Neural progenitor cell (in vitro differentiated cells): ENCODE measurements around the gene HTD2. TPM values are rescaled to one million over a fixed set of nuclear protein-coding genes. Genes with fewer than 3 reads are reported as not detected.

Experiments
- DNase-seq: peaks from one replicate; pipeline ENCODE4 v3.0.0-alpha.2; 2016; ENCODE audit warnings: low spot score
- H2AFZ ChIP-seq: fragments of 200-600 bp; sonication (generic); replicated peaks from 2 replicates; pipeline ENCODE4 v1.6.1; 2016; ENCODE audit warnings: antibody characterized with exemption
- H3F3A ChIP-seq: fragments of 200-600 bp; sonication (generic); 2 replicates; pipeline ENCODE4 v1.6.1; 2016; ENCODE audit warnings: antibody characterized with exemption, low read depth
- H3K27ac ChIP-seq: fragments of 200-600 bp; sonication (generic); 2 replicates; pipeline ENCODE4 v1.5.1; 2016; ENCODE audit warnings: mild to moderate bottlenecking
- H3K27me3 ChIP-seq: fragments of 200-600 bp; sonication (generic); 2 replicates; pipeline ENCODE4 v1.6.1; 2016; ENCODE audit warnings: mild to moderate bottlenecking, moderate library complexity
- H3K36me3 ChIP-seq: fragments of 200-600 bp; sonication (generic); 2 replicates; pipeline ENCODE4 v1.5.1; 2016
- H3K4me1 ChIP-seq: fragments of 200-600 bp; sonication (generic); 2 replicates; pipeline ENCODE4 v1.6.1; 2016; ENCODE audit warnings: mixed run types
- H3K4me2 ChIP-seq: fragments of 200-600 bp; sonication (generic); 2 replicates; pipeline ENCODE4 v1.6.1; 2016
- H3K4me3 ChIP-seq: fragments of 200-600 bp; sonication (generic); 2 replicates; pipeline ENCODE4 v1.5.1; 2016
- H3K79me2 ChIP-seq: fragments of 200-600 bp; sonication (generic); 2 replicates; pipeline ENCODE4 v1.6.1; 2016; ENCODE audit warnings: low read depth
- H3K9ac ChIP-seq: fragments of 200-600 bp; sonication (generic); 2 replicates; pipeline ENCODE4 v1.6.1; 2016
- H3K9me3 ChIP-seq: fragments of 200-600 bp; sonication (generic); 2 replicates; pipeline ENCODE4 v1.5.1; 2016; ENCODE audit warnings: low read depth
- H4K20me1 ChIP-seq: fragments of 200-600 bp; sonication (generic); 2 replicates; pipeline ENCODE4 v1.6.1; 2016; ENCODE audit warnings: low read depth
- H3K27ac Mint-ChIP-seq: 3 replicates; pipeline ENCODE4 v1.8.0; 2021; ENCODE audit warnings: mixed read lengths
- H3K27me3 Mint-ChIP-seq: 2 replicates; pipeline ENCODE4 v1.8.0; 2022; ENCODE audit warnings: low read depth, mild to moderate bottlenecking, inconsistent platforms, moderate library complexity, mixed read lengths; ENCODE audit not compliant: insufficient read depth
- H3K36me3 Mint-ChIP-seq: 3 replicates; pipeline ENCODE4 v1.8.0; 2021; ENCODE audit warnings: mixed read lengths
- H3K4me1 Mint-ChIP-seq: 3 replicates; pipeline ENCODE4 v1.8.0; 2021; ENCODE audit warnings: mixed read lengths
- H3K4me3 Mint-ChIP-seq: 3 replicates; pipeline ENCODE4 v1.8.0; 2021; ENCODE audit warnings: mild to moderate bottlenecking, moderate library complexity, mixed read lengths
- H3K9me3 Mint-ChIP-seq: 3 replicates; pipeline ENCODE4 v1.8.0; 2020; ENCODE audit warnings: mixed read lengths
- CTCF ChIP-seq: fragments of 200-600 bp; sonication (generic); IDR thresholded peaks from 2 replicates; pipeline ENCODE4 v1.5.1; 2017; ENCODE audit warnings: antibody characterized with exemption, mild to moderate bottlenecking
- EZH2 ChIP-seq: fragments of 200-600 bp; sonication (generic); IDR thresholded peaks from 2 replicates; pipeline ENCODE4 v1.6.1; 2017; ENCODE audit warnings: antibody characterized with exemption, mild to moderate bottlenecking, moderate library complexity
- EZH2phosphoT487 ChIP-seq: fragments of 200-600 bp; sonication (generic); IDR thresholded peaks from 2 replicates; pipeline ENCODE4 v1.6.1; 2017; ENCODE audit warnings: antibody characterized with exemption
- total RNA-seq: library from RNA; depleted of rRNA; stranded (reverse); fragments of >200 nt; gene quantifications from 2 replicates; pipeline ENCODE4 v1.2.3, GENCODE V29; 2015; ENCODE audit warnings: low replicate concordance

The HTD2 gene
- total RNA-seq, 1 donor from 2014 or later = 29.5 TPM

GRCh38 chr3:58346368-58346767 is 40.0 kb downstream of the HTD2 start:
- no peak overlapping the region for H2AFZ ChIP-seq
- H3K79me2 ChIP-seq = no peaks in the 10 kb centered on the region
- no peak for TF ChIP-seq EZH2
- no peak for TF ChIP-seq EZH2phosphoT487
- TF ChIP-seq CTCF = no peak
- no peak overlapping the region for H3K27ac ChIP-seq
- no peak overlapping the region for H3K4me2 ChIP-seq
- no peak overlapping the region for H3K4me3 ChIP-seq
- Mint-ChIP-seq H3K4me1 (no peaks in the 10 kb centered on the region), H3K27ac (no peak overlapping the region), H3K36me3 (no peaks in the 10 kb centered on the region), H3K9me3 (no peaks in the 10 kb centered on the region), H3K4me3 (no peak overlapping the region), H3K27me3 (no peaks in the 10 kb centered on the region)
- no peaks in the 10 kb centered on the region for H3K36me3 ChIP-seq
- no peak overlapping the region for H3K9ac ChIP-seq
- no peaks in the 10 kb centered on the region for H4K20me1 ChIP-seq
- no peaks in the 10 kb centered on the region for H3K4me1 ChIP-seq
- no peaks in the 10 kb centered on the region for H3K9me3 ChIP-seq
- no peaks in the 10 kb centered on the region for H3F3A ChIP-seq
- H3K27me3 ChIP-seq = no peaks in the 10 kb centered on the region
- DNase-seq = no peak

- Histone ChIP-seq H3K27ac (no peak overlapping the region), H3K4me3 (no peak overlapping the region), H4K20me1 (no peaks in the 10 kb centered on the region), H3K4me1 (no peaks in the 10 kb centered on the region), H3K4me2 (no peak overlapping the region), H3K79me2 (no peaks in the 10 kb centered on the region), H3F3A (no peaks in the 10 kb centered on the region), H3K27me3 (no peaks in the 10 kb centered on the region), H3K9ac (no peak overlapping the region), H3K36me3 (no peaks in the 10 kb centered on the region), H3K9me3 (no peaks in the 10 kb centered on the region), H2AFZ (no peak overlapping the region)
- Mint-ChIP-seq H3K27ac (no peak overlapping the region), H3K4me1 (peaks cover 9% of the 10 kb centered on the region), H3K4me3 (no peak overlapping the region), H3K36me3 (peaks cover 2% of the 10 kb centered on the region), H3K9me3 (no peaks in the 10 kb centered on the region), H3K27me3 (no peaks in the 10 kb centered on the region)
- no peak for TF ChIP-seq EZH2
- no peak for TF ChIP-seq EZH2phosphoT487
- no peak for TF ChIP-seq CTCF
- no peak for DNase-seq
These were observed 41.7 kb downstream of the HTD2 start for GRCh38 chr3:58347984-58348383.

- no peaks in the 10 kb centered on the region for H3K4me1 ChIP-seq
- peaks cover 9% of the 10 kb centered on the region for H3K4me1 Mint-ChIP-seq
- no peak overlapping the region for H3K9ac ChIP-seq
- H3K9me3 Mint-ChIP-seq = no peaks in the 10 kb centered on the region
- no peak overlapping the region for H3K4me3 ChIP-seq
- H3K4me3 Mint-ChIP-seq = no peak overlapping the region
- no peak overlapping the region for H3K4me2 ChIP-seq
- H3K36me3 ChIP-seq = no peaks in the 10 kb centered on the region
- H3F3A ChIP-seq = no peaks in the 10 kb centered on the region
- no peak overlapping the region for H3K27ac Mint-ChIP-seq
- TF ChIP-seq EZH2 = no peak
- TF ChIP-seq CTCF = no peak
- no peak for TF ChIP-seq EZH2phosphoT487
- no peak overlapping the region for H2AFZ ChIP-seq
- no peaks in the 10 kb centered on the region for H3K27me3 Mint-ChIP-seq
- H3K27me3 ChIP-seq = no peaks in the 10 kb centered on the region
- H3K27ac ChIP-seq = no peak overlapping the region
- no peaks in the 10 kb centered on the region for H3K9me3 ChIP-seq
- no peaks in the 10 kb centered on the region for H4K20me1 ChIP-seq
- peaks cover 2% of the 10 kb centered on the region for H3K36me3 Mint-ChIP-seq
- DNase-seq = no peak
- no peaks in the 10 kb centered on the region for H3K79me2 ChIP-seq
These were observed 43.7 kb downstream of the HTD2 start for GRCh38 chr3:58349792-58350626.
